ENCODE measurements around the gene TRIOBP.

GRCh38 chr22:37752189-37753087 is 55.6 kb downstream of the TRIOBP start:
- TF ChIP-seq SUZ12 (IDR thresholded peaks at IDR 0.05; ENCODE audit: low read depth, low read length) (no peak), ZNF10 (CRISPR knock-in tag; IDR thresholded peaks at IDR 0.05; ENCODE audit: borderline replicate concordance, low read depth) (no peak), DNMT1 (CRISPR knock-in tag; IDR thresholded peaks at IDR 0.05) (no peak), ELF4 (CRISPR knock-in tag; IDR thresholded peaks at IDR 0.05; ENCODE audit: borderline replicate concordance) (no peak), RFX1 (IDR thresholded peaks at IDR 0.05) (no peak), NBN (conservative IDR thresholded peaks at IDR 0.05) (no peak), NFE2L1 (CRISPR knock-in tag; IDR thresholded peaks at IDR 0.05; ENCODE audit: borderline replicate concordance) (no peak), SP1 (IDR thresholded peaks at IDR 0.05) (no peak), SP1 (CRISPR knock-in tag; IDR thresholded peaks at IDR 0.05) (no peak), ZNF674 (CRISPR knock-in tag; IDR thresholded peaks at IDR 0.05; ENCODE audit: low read depth) (no peak)
- TF ChIP-seq, protein P1, sequence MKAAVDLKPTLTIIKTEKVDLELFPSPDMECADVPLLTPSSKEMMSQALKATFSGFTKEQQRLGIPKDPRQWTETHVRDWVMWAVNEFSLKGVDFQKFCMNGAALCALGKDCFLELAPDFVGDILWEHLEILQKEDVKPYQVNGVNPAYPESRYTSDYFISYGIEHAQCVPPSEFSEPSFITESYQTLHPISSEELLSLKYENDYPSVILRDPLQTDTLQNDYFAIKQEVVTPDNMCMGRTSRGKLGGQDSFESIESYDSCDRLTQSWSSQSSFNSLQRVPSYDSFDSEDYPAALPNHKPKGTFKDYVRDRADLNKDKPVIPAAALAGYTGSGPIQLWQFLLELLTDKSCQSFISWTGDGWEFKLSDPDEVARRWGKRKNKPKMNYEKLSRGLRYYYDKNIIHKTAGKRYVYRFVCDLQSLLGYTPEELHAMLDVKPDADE (CRISPR knock-in tag; IDR thresholded peaks at IDR 0.05) = no peak
- TF ChIP-seq, protein P2, sequence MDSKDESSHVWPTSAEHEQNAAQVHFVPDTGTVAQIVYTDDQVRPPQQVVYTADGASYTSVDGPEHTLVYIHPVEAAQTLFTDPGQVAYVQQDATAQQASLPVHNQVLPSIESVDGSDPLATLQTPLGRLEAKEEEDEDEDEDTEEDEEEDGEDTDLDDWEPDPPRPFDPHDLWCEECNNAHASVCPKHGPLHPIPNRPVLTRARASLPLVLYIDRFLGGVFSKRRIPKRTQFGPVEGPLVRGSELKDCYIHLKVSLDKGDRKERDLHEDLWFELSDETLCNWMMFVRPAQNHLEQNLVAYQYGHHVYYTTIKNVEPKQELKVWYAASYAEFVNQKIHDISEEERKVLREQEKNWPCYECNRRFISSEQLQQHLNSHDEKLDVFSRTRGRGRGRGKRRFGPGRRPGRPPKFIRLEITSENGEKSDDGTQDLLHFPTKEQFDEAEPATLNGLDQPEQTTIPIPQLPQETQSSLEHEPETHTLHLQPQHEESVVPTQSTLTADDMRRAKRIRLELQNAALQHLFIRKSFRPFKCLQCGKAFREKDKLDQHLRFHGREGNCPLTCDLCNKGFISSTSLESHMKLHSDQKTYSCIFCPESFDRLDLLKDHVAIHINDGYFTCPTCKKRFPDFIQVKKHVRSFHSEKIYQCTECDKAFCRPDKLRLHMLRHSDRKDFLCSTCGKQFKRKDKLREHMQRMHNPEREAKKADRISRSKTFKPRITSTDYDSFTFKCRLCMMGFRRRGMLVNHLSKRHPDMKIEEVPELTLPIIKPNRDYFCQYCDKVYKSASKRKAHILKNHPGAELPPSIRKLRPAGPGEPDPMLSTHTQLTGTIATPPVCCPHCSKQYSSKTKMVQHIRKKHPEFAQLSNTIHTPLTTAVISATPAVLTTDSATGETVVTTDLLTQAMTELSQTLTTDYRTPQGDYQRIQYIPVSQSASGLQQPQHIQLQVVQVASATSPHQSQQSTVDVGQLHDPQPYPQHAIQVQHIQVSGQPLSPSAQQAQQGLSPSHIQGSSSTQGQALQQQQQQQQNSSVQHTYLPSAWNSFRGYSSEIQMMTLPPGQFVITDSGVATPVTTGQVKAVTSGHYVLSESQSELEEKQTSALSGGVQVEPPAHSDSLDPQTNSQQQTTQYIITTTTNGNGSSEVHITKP (CRISPR knock-in tag; IDR thresholded peaks at IDR 0.05; ENCODE audit: low read depth) = peak; percentile 81
